K562 (cell line): Measurements from ENCODE around the gene PDE11A. TPM values are rescaled to one million over a fixed set of nuclear protein-coding genes. Genes with fewer than 3 reads are reported as not detected.

Source experiments
- ATF4 ChIP-seq: fragments of 450-650 bp; formaldehyde crosslinking; IDR thresholded peaks from 2 replicates; pipeline ENCODE4 v1.4.0; 2022; ENCODE audit warnings: mild to moderate bottlenecking, moderate library complexity
- CBFA2T2 ChIP-seq: fragments of 450-650 bp; conservative IDR thresholded peaks from 2 replicates; pipeline ENCODE4 v1.6.1; 2017; ENCODE audit warnings: mild to moderate bottlenecking
- EGR1 ChIP-seq: fragments of 450-650 bp; conservative IDR thresholded peaks from 2 replicates; pipeline ENCODE4 v1.6.1; 2017; ENCODE audit warnings: mild to moderate bottlenecking
- ETV6 ChIP-seq, 3 experiments: fragments of 150-350 bp in 1 of 3; sonication (generic) in 1 of 3; formaldehyde crosslinking in 1 of 3; IDR thresholded peaks; 2 replicates each; pipeline versions ENCODE4 v1.6.1 to v1.8.0; 2014 to 2022; ENCODE audit warnings: borderline replicate concordance in 2 of 3, low read depth in 2 of 3, antibody characterized with exemption in 1 of 3, low read length in 1 of 3, mild to moderate bottlenecking in 1 of 3, missing genetic modification reagents in 1 of 3
- EWSR1 ChIP-seq: fragments of 450-650 bp; IDR thresholded peaks from 2 replicates; pipeline ENCODE4 v1.6.1; 2018; ENCODE audit warnings: borderline replicate concordance, mild to moderate bottlenecking, low read depth, moderate library complexity; ENCODE audit not compliant: partially characterized antibody
- GATAD2B ChIP-seq: fragments of 450-650 bp; IDR thresholded peaks from 2 replicates; pipeline ENCODE4 v1.6.1; 2017; ENCODE audit warnings: mild to moderate bottlenecking, borderline replicate concordance
- HCFC1 ChIP-seq: IDR thresholded peaks from 2 replicates; pipeline ENCODE4 v1.6.1; 2012; ENCODE audit warnings: low read depth, low read length, improper control_type of control experiment
- MEF2D ChIP-seq: conservative IDR thresholded peaks from 2 replicates; pipeline ENCODE4 v1.6.1; 2016; ENCODE audit warnings: low read depth, missing genetic modification characterization, missing compliant biosample characterization
- MIER1 ChIP-seq: fragments of 450-650 bp; IDR thresholded peaks from 2 replicates; pipeline ENCODE4 v1.6.1; 2016; ENCODE audit warnings: antibody characterized with exemption, mild to moderate bottlenecking, low read depth
- NCOA2 ChIP-seq, 2 experiments: fragments of 450-650 bp; IDR thresholded peaks; 2 replicates each; pipeline ENCODE4 v1.6.1; 2018; ENCODE audit warnings: mild to moderate bottlenecking in 2 of 2, moderate library complexity in 1 of 2; ENCODE audit not compliant: partially characterized antibody in 2 of 2
- NFATC3 ChIP-seq: fragments of 450-650 bp; IDR thresholded peaks from 2 replicates; pipeline ENCODE4 v1.6.1; 2017; ENCODE audit warnings: mild to moderate bottlenecking
- NFYB ChIP-seq: IDR thresholded peaks from 2 replicates; pipeline ENCODE4 v1.6.1; 2011; ENCODE audit warnings: mild to moderate bottlenecking, moderate library complexity; ENCODE audit not compliant: insufficient read length; ENCODE audit errors: extremely low read depth
- PHB2 ChIP-seq: fragments of 450-650 bp; IDR thresholded peaks from 2 replicates; pipeline ENCODE4 v1.6.1; 2017; ENCODE audit warnings: low read depth
- RAD21 ChIP-seq, 2 experiments: fragments of 250-450 bp in 1 of 2; fragments of 450-650 bp in 1 of 2; sonication (Bioruptor Pico) in 1 of 2; formaldehyde crosslinking in 1 of 2; IDR thresholded peaks in 1 of 2; conservative IDR thresholded peaks in 1 of 2; 2 replicates each; pipeline versions ENCODE4 v1.4.0 to v1.8.0; 2020 to 2022; ENCODE audit warnings: mild to moderate bottlenecking in 2 of 2, moderate library complexity in 1 of 2
- RB1 ChIP-seq: fragments of 450-650 bp; IDR thresholded peaks from 2 replicates; pipeline ENCODE4 v1.6.1; 2017; ENCODE audit warnings: low read depth, mild to moderate bottlenecking
- RBM34 ChIP-seq: fragments of 200-400 bp; formaldehyde crosslinking; IDR thresholded peaks from 2 replicates; pipeline ENCODE4 v1.6.1; 2018; ENCODE audit warnings: low read length, borderline replicate concordance; ENCODE audit not compliant: insufficient read depth
- TAF9B ChIP-seq: fragments of 450-650 bp; IDR thresholded peaks from 2 replicates; pipeline ENCODE4 v1.6.1; 2018; ENCODE audit warnings: mild to moderate bottlenecking; ENCODE audit not compliant: partially characterized antibody
- TARDBP ChIP-seq: fragments of 450-650 bp; IDR thresholded peaks from 2 replicates; pipeline ENCODE4 v1.6.1; 2016
- TCF7L2 ChIP-seq: fragments of 150-350 bp; IDR thresholded peaks from 2 replicates; pipeline ENCODE4 v1.6.1; 2016; ENCODE audit warnings: low read depth, mild to moderate bottlenecking, low read length, moderate library complexity
- TRIM25 ChIP-seq: fragments of 450-650 bp; IDR thresholded peaks from 2 replicates; pipeline ENCODE4 v1.7.0; 2016; ENCODE audit warnings: borderline replicate concordance
- ZFPM2 ChIP-seq: fragments of 250-450 bp; sonication (Bioruptor Pico); IDR thresholded peaks from 2 replicates; pipeline ENCODE4 v1.5.1; 2022; ENCODE audit warnings: mild to moderate bottlenecking
- ZNF121 ChIP-seq: sonication (generic); formaldehyde crosslinking; conservative IDR thresholded peaks from 2 replicates; pipeline ENCODE4 v1.8.0; 2022; ENCODE audit warnings: missing genetic modification reagents
- ZNF778 ChIP-seq: fragments of 450-650 bp; formaldehyde crosslinking; IDR thresholded peaks from 2 replicates; pipeline ENCODE4 v1.4.0; 2020; ENCODE audit warnings: mild to moderate bottlenecking, moderate library complexity
- polyA plus RNA-seq, 8 experiments: library from polyadenylated mRNA; depleted of rRNA in 4 of 8; stranded (reverse) in 5 of 8; unstranded in 3 of 8; fragments of >200 nt; fragmentation: Nextera tagmentation in 2 of 8; fragmentation: Illumina TruSeq in 1 of 8; extraction: Ambion mirVana in 2 of 8; extraction: Trizol in 1 of 8; gene quantifications; 2 replicates each; pipeline versions ENCODE4 v1.2.1 to v1.2.3, GENCODE V29; 2011 to 2014; ENCODE audit warnings: inconsistent platforms in 1 of 8, missing spikeins in 1 of 8
- total RNA-seq, 7 experiments: library from RNA; depleted of rRNA in 6 of 7; stranded (reverse); fragments of >200 nt in 6 of 7; fragmentation: Illumina TruSeq in 2 of 7; extraction: Trizol in 2 of 7; gene quantifications; 2 replicates each; pipeline versions ENCODE4 v1.2.1 to v1.2.3, GENCODE V29; 2011 to 2021; ENCODE audit warnings: low replicate concordance in 1 of 7
- TF ChIP-seq, protein P1 (sequence below): fragments of 250-450 bp; sonication (Bioruptor Pico); IDR thresholded peaks from 2 replicates; pipeline ENCODE4 v1.4.0; 2020; ENCODE audit warnings: mild to moderate bottlenecking, moderate library complexity
- TF ChIP-seq, protein P2 (sequence below): sonication (generic); formaldehyde crosslinking; IDR thresholded peaks from 2 replicates; pipeline ENCODE4 v1.9.0; 2022; ENCODE audit warnings: mild to moderate bottlenecking, missing genetic modification reagents

The PDE11A gene
- total and polyA plus RNA-seq, 9 of the 15 experiments (the other 6 are each of a cell fraction or from before 2014, with no cell fraction given), result 3.2 to 22.1 (median 5.7) TPM

GRCh38 chr2:177709986-177710401 lies 362.6 kb downstream of the PDE11A start (continued):
- TF ChIP-seq GATAD2B (no peak), EGR1 (peak; percentile 81), CBFA2T2 (peak; percentile 30; the same call in 1 of the 2 replicates), EWSR1 (no peak), RBM34 (no peak), TAF9B (no peak), TRIM25 (no peak), NFATC3 (no peak), RAD21 (CRISPR knock-in tag; conservative IDR thresholded peaks at IDR 0.05 in 1 of 2, IDR thresholded peaks at IDR 0.05 in 1 of 2) (no peak), ZNF121 (CRISPR knock-in tag) (no peak), ATF4 (CRISPR knock-in tag) (no peak), MEF2D (tag) (peak; percentile 95), TCF7L2 (no peak), PHB2 (no peak), MIER1 (no peak), ETV6 (IDR thresholded peaks at IDR 0.05; ENCODE audit: borderline replicate concordance in 1 of 2, low read depth in 2 of 2, low read length in 1 of 2) (no peak), ETV6 (CRISPR knock-in tag; IDR thresholded peaks at IDR 0.05; ENCODE audit: borderline replicate concordance) (no peak), HCFC1 (no peak), RB1 (no peak), NCOA2 (IDR thresholded peaks at IDR 0.05; ENCODE audit: partially characterized antibody in 2 of 2) (no peak), ZFPM2 (CRISPR knock-in tag) (no peak), NFYB (no peak), TARDBP (no peak), ZNF778 (CRISPR knock-in tag) (no peak)
- TF ChIP-seq, protein P1, sequence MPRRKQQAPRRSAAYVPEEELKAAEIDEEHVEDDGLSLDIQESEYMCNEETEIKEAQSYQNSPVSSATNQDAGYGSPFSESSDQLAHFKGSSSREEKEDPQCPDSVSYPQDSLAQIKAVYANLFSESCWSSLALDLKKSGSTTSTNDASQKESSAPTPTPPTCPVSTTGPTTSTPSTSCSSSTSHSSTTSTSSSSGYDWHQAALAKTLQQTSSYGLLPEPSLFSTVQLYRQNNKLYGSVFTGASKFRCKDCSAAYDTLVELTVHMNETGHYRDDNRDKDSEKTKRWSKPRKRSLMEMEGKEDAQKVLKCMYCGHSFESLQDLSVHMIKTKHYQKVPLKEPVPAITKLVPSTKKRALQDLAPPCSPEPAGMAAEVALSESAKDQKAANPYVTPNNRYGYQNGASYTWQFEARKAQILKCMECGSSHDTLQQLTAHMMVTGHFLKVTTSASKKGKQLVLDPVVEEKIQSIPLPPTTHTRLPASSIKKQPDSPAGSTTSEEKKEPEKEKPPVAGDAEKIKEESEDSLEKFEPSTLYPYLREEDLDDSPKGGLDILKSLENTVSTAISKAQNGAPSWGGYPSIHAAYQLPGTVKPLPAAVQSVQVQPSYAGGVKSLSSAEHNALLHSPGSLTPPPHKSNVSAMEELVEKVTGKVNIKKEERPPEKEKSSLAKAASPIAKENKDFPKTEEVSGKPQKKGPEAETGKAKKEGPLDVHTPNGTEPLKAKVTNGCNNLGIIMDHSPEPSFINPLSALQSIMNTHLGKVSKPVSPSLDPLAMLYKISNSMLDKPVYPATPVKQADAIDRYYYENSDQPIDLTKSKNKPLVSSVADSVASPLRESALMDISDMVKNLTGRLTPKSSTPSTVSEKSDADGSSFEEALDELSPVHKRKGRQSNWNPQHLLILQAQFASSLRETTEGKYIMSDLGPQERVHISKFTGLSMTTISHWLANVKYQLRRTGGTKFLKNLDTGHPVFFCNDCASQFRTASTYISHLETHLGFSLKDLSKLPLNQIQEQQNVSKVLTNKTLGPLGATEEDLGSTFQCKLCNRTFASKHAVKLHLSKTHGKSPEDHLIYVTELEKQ, result no peak
- TF ChIP-seq, protein P2, sequence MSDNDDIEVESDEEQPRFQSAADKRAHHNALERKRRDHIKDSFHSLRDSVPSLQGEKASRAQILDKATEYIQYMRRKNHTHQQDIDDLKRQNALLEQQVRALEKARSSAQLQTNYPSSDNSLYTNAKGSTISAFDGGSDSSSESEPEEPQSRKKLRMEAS (CRISPR knock-in tag), result no peak
